Midbrain (tissue), 1 donor: ENCODE data around the gene ZFP62.

Experiments
- DNase-seq: peaks from one replicate; lab custom pipeline; 2025; lab: John Stamatoyannopoulos, UW

Gene ZFP62

DNA sequence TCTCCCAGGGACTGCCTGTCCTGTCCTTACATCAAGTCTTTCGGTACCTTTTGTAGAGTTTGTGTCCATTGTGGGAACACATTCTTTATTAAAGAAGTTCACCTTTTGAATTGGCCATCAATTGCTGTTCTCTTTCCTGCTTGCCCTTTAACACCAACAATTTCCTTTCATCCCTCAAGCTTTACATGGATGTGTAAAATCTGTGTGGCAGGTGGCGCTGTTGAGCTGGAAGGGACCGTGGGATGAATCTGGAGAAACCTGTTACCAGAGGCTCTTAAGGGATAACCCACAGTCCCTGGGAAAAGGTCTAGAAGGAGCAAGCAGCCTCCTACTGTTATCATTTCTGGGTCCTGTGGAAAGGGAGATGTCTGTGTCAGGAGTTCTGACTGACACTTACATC is 7.9 kb upstream of the ZFP62 start:
- DNase-seq = peak; percentile 80

DNA sequence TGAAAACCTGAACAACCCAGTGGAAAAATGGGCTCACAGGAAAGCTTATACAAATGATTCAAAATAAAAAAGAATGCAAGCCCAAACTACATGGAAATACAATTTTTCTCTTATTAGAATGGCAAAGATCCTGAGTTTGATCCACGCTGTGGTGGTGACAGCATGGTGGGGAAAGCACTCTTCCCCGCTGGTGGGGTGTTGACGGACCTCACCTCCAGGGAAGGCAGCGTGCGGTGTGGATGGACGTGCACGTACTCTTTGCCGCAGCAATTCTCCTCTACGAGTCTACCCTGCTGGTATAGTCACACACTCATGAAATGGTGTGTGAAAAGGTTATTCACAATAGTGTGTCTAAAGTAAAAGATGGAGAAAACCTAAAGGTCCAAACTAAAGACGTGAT is 5.9 kb upstream of the ZFP62 start:
- no peak for DNase-seq

DNA sequence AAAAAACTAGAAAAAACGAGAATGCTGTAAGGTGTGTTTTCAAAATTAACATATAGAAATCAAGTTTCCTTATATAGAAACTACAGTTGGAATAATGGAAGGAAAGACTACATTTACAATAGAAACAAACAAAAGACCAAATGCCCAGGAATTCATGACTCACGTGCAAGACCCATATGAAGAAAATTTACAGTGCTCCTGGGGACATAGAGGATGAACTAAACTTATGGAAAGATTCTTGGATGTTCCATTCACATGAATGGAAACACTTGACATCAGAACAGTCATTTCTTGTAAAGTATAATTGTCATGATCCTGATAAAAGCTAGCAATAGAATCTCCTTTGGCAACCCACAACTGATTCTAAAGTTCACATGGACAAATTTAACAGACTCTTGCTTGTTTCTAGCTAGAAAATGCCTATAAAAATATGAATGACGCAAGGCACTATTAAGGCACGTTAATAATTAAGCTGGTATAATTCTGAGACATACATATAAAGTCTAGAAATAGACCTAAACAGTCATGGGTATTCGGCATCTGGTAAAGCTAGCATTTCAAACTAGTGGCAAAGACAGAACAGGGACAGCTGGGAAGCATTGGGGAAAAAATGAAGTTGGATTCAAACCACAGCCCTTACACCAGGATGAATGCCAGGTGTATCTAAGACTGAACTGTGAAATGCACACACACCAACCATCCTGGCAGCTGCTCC is 5.1 kb upstream of the ZFP62 start:
- DNase-seq = no peak

DNA sequence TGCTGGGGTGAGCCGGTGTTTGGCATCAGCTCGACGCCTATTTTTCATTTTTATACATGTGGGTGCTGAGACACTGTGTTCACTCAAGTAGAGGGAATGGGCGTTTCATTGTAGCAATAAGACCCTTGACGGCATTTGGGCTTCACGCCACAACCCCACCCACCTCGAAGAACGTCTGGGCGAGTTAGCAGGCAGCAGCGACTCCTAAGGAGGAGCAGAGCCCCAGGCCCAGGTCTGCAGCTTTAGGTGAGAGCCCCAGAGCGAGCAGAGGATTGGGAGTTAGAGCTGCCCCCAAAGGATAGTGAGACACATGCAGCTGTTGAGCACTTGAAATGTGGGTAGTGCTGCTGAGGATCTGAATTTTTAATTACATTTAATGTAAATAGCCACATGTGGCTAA is 1.6 kb upstream of the ZFP62 start:
- DNase-seq = no peak

DNA sequence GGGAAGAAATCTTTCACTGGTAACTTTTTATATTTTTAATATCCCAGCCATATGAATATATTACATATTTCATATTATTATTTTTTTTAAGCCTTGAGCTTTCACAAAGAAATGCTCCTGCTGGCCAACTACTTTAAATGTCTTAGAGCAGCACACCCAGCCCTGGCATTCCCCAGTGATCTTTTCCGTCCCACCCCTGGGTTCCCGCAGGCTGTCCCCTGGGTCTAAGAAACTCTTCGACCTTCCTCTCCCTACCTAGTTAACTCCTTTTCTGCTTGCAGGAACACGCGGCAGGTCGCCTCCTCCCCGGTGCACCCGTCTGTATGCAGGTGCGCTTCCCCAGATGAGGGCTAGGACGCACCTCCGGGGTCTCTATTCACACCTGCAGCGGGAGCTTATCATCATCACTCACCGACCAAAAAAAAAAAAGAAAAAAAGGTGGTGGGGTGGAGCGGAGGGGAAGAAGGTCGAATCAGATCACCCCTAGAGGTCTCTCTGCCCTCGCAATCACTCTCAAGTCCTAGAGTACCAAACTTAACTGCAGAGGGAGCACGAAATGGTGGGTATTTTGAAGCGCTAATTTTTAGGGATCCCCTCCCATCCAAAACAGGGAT is 696 bp downstream of the ZFP62 start:
- peak; percentile 32 for DNase-seq

DNA sequence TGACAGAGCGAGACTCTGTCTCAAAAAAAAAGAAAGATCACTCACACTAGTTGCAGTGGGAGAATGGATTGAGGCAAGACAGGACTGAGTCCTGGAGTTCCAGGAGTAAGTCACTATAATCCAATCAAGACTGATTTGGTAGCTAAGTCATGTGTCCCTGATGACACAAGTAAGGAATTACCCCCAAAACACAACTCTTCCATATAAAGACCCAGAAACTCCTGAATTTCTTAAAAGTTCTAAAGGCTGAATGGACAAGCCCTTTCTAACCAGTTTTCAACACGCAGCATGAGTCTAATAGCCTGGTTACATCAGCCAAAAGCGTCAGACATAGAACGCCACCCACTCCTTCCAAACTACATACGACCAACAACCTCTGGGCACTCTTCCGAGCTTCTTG is 2.5 kb downstream of the ZFP62 start:
- no peak for DNase-seq

DNA sequence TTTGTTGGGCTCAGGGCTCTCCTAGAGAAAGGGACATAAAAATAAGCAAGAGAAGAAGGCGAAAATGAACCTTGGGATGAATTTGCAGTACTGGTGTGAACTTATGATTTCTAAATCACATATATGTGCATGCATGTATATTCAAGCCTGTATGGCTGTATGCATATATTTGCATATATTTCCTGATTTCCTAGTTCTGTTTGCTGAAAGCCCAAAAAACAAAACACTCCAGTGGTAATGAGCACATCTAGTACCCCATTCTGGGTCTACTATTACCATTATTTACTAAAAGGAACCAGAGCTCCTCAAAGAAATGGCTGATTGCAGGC is 7.3 kb downstream of the ZFP62 start:
- DNase-seq = no peak

DNA sequence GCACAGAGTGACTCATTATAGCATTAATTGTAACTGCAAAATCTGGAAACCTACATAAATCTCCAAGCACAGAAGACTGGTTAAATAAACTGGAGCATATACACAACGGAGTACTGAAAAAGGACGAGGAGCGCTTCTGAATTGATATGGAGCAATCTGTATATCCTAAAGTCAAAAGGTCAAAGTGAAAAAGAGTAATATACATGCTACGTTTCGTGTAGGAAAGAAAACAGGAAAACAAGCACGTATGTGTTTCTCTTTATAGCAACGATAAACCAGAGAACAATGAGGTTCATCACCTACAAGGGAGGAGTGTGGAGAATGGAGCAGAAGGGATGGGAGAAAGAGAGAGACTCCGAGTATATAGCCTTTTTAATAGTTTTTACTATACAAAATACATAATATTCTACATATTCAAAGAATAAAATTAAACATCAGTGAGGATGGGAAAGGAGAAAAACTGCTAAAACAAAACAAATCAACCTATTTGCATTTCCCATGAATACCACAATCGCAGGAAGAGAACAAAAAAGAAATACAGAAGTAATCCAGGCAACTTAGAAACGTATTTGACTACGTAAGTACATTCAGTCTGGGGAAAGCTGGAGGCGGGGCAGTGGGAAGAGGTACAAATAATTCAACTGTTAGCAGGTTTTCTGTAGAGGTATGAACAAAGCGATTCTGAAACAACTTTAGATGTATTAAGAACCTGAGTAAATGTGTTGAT is 7.8 kb downstream of the ZFP62 start:
- no peak for DNase-seq

DNA sequence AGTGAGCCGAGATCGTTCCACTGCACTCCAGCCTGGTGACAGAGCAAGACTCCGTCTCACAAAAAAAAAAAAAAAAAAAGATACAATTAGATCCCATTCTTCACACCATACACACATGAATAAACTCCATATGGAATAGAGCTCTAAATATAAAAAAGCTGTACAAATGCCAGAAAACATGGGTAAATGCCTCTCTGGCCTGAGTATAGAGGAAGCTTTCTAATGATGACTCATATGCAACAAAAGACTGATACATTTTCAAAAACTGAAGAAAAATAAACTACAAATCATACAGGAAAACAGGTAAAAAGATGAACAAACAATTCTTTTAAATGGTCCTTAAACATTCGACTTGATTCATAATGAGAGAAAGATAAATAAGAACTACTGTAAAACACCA is 8.6 kb downstream of the ZFP62 start:
- no peak for DNase-seq

DNA sequence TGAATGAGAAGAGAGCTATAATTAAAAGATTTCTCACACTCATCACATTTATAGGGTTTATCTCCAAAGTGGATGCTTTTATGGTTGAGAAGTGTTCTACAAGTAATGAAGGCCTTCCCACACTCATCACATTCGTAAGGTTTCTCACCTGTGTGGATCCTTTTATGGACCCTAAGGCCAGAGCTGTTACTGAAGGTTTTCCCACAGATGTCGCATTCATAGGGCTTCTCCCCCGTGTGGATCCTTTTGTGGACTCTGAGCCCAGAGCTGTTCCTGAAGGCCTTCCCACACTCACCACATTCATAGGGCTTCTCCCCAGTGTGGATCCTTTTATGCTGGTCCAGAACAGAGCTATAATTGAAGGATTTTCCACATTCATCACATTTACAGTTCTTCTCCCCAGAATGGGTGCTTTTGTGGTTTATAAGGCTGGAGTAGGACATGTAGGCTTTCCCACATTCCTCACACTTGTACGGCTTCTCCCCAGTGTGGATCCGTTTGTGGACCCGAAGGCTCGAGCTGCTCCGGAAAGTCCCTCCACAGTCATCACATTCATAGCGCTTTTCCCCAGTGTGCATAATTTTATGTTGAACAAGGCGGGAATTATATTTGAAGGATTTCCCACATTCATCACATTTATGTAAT is 10.5 kb downstream of the ZFP62 start:
- no peak for DNase-seq

DNA sequence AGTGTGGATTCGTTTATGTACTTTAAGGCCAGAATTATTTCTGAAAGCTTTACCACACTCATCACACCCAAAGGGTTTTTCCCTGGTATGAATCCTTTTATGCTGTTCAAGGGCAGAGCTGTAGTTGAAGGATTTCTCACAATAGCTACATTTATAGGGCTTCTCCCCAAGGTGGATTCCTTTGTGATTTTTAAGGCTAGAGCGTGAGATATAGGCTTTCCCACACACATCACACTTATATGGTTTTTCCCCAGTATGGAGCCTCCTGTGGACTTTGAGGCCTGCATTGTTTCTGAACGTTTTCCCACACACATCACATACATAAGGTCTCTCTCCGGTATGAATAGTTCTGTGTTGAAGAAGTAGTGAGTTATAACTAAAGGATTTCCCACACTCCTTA is 11.2 kb downstream of the ZFP62 start:
- no peak for DNase-seq

DNA sequence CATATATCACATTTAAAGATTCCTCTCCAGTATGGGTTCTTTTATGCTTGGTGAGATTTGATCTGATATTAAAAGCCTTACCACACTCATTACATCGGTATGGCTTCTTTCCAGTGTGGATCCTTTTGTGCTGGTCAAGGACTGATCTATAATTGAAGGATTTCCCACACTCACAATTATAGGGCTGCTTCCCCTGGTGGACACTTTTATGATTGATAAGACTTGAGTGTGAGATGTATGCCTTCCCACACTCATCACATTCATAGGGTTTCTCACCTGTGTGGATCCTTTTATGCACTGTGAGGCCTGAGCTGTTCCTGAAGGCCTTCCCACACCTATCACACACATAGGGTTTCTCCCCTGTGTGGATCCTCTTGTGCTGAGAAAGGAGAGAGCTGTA is 12.2 kb downstream of the ZFP62 start:
- no peak for DNase-seq

DNA sequence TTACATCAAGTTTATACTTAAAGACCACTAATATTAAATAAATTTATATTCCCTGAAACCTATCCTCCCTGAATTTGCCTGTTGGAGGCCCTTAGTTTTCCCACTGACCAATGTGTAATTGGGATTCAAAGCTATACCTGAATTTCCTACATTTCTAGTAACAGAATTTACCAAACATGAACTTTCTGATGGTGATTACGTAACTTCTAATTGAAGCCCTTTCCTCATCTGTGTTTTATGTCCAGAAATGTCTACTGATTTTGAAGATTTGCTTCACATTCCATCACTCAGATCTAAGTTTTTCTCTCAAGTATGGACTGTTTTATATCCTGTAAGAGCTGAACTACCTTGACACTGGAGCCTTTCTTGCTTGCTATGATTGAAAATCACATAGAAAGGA is 12.8 kb downstream of the ZFP62 start:
- no peak for DNase-seq

DNA sequence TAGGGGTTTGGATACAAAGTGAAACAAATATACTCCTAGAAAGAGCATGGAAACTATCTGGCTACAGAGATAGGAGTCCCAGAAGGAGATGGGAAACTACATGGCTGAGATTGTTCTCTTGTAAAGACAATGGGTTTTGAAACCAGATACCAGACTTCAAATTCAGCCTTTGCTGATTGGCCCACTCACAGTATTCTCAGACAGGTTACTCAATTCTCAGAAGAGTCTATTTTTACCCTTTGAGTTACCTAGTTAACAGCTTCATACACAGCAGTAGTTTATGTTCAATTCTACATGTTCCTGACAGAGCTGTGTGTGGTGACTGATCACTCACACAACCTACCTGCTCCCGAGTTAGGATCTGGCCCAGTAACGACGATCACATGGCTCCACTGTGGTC is 14.1 kb downstream of the ZFP62 start:
- DNase-seq = no peak

DNA sequence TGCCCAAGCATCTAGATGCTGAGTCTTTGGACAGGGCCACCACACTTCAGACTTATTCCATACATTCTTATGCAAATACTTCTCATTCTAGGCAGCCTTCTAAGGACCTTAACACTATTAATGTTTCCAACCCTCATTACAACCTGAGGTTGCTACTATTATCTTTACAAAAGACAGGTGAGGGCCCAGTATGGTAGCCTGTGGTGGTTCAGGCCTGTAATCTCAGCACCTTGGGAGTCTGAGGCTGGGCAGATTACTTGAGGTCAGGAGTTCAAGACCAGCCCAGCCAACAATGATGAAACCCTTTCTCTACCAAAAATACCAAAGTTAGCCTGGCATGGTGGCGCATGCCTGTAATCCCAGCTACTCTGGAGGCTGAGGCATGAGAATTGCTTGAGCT is 16.2 kb downstream of the ZFP62 start:
- DNase-seq = no peak

DNA sequence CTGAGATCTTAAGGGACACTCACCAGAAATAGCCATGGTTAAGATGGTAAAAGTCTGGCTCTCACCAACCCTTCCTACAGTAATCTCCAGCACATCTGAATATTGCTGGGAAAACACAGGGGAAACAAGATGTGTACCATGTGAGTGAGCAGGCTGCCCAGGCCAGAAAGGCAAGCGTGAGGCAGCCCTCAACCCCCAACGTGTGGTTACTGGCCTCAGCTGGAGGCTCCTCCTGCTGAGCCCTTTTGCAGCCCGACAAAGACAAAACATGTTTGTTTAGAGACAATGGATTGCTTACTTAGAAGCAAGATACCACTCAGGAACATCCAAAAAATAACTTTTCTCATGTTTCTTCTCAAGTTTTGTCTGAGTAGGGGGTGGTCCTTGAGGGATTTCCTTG is 16.6 kb downstream of the ZFP62 start:
- no peak for DNase-seq

DNA sequence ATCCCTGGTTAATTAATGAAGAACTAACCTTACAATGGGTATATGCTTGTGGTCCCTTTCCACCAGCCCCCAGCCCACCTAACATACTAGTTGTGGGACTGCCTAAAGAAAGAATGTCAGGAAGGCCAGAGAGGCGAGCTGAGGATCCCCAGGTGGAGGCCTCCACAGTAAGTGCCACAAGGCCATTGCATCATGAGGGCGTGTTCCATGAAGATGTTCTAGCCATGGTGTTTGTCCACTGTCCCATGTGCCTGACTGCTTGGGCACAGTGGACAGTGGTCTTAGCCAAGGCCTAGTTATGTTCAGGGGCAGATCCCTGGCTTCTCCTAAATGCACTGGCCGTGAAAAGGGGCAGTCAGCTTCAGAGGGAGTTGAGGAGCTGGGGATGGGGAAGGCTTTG is 21.1 kb downstream of the ZFP62 start:
- DNase-seq = no peak

DNA sequence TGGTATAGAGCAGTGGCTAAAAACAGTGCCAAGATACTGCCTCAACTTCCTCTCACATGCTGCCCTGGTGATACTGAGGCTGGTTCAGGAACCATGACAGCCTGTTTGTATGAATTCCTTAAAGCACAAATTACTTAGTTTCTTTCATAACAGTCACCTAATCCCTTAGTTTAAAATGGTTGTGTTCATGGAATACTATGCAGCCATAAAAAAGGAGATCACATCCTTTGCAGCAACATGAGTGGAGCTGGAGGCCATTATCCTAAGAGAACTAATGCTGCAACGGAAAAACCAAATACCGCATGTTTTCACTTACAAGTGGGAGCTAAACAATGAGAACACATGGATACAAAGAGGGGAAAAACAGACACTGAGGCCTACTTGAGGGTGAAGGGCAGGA is 21.8 kb downstream of the ZFP62 start:
- DNase-seq = no peak

DNA sequence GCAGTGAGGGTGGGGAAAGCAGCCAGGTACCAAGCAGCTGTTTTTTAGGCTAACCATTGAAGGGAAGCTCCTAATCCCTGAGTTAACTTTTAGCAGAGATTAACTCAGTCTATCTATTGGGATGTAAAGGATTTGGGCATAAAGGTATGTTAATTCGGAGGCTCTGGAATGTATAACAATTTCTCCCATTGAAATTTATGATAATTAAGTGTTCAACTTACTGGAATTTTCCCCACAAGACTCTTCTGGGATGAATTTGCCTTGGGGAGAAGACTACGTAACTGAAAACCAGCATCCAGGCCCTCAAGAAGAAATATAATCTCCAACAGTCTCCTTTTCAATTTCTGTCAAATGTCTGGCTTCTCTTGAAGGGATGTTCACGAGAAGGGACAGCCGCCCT is 23.6 kb downstream of the ZFP62 start:
- no peak for DNase-seq

DNA sequence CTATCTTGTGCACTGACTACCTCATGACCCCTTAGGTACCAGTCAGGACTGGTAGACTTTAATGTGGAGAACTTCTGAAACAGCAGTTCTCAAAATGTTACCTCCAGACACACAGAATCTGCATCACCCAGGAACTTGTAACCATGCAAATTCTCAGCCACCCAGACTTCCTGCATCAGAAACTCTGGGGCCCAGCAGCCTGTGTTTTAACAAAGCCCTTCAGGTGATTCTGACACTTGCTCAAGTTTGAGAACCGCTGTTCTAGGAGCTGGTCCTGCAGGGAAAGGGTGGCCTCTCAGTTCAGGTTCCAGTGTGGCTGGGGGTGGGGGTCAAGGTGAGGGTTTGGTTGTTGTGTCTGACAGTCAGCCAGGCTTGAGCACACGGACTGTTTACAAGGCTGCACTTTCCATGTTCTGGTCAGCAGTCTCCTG is 28.4 kb downstream of the ZFP62 start:
- no peak for DNase-seq

DNA sequence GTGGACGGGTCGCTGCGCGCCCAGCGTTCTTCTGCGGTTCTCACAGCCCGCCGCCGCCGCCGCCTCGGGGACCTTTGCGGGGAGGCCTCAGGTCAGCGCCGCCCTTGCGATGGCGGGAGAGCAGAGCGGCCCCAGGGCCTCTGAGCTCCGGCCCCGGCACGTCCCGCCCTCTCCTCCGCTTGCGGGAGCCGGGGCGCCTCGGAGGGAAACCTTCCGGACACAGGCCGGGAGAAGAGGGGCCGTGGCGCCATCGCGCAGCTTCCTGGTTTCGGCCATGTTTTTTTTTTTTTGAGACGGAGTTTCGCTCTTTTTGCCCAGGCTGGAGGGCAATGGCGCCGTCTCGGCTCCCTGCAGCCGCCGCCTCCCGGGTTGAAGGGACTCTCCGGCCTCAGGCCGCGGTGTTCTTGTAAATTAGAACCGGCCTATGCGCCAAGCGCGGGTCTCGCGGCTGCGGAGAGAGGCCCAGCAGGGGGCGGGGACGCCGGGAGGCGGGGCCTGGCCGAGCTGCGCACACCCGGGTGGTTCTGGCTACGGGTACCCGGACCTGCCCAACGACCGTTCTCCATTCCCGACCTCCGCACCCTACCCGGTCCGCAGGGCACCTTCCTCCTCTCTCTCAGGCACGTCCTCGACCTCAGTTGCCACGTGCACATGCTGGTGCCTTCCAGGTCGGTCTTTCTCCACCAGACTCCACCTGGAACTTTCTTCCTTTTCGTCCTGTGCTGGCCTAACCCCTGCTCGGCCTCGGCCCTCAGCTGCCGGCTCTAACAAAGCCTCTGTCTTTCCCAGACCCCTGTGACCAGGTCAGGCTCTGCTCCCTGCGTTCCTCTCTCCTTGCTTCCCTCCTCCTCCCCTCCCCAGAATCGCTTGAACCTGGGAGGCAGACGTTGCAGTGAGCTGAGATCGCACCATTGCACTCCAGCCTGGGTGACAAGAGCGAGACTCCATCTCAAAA is 29.7 kb downstream of the ZFP62 start:
- peak; percentile 82 for DNase-seq
